K562 (cell line): ENCODE data around the gene CRPPA. TPM values are rescaled to one million over a fixed set of nuclear protein-coding genes. Genes with fewer than 3 reads are reported as not detected.

Experiments
- ATAC-seq: fragments of 200-7000 bp; cut with Tn5 transposase; 3 replicates; pipeline ENCODE4 v1.9.1; 2020; ENCODE audit warnings: moderate library complexity
- BruUV-seq: library from RNA; stranded (reverse); fragments of 400-500 nt; replicated peaks from 2 replicates; lab custom pipeline; 2021; lab: Mats Ljungman, UMichigan
- CTCF ChIA-PET: fragments of 300-600 bp; formaldehyde crosslinking; extraction: SDS; loops from one replicate; lab custom pipeline; 2021; ENCODE audit warnings: low intra/inter-chr PET ratio; lab: Yijun Ruan, JAX
- POLR2A ChIA-PET: fragments of 300-600, 350-650 bp; sonication (Branson Sonifier 250); formaldehyde crosslinking; extraction: SDS; loops from one replicate; lab custom pipeline; 2021; ENCODE audit warnings: antibody characterized with exemption, inconsistent platforms; lab: Yijun Ruan, JAX
- DNase-seq, 4 experiments: peaks; one replicate each; pipeline versions ENCODE4 v3.0.0 to v3.0.0-alpha.2; 2011 to 2018; ENCODE audit warnings: low spot score in 3 of 4, mixed read lengths in 3 of 4; ENCODE audit errors: extremely low read depth in 1 of 4
- FAIRE-seq: peaks from 2 replicates; lab custom pipeline; 2011; peaks lifted over from hg19 to GRCh38; lab: Jason Lieb, UNC
- H2AFZ ChIP-seq: 2 replicates; pipeline ENCODE4 v1.6.0; 2011; ENCODE audit warnings: low read depth, low read length, control low read depth, inconsistent platforms
- H3K27ac ChIP-seq: fragments of 200-600 bp; 3 replicates; pipeline ENCODE4 v1.8.0; 2011; ENCODE audit warnings: low read depth, mild to moderate bottlenecking, control low read depth, inconsistent platforms, low read length, moderate library complexity, mixed read lengths; ENCODE audit errors: extremely low read depth
- H3K27me3 ChIP-seq, 2 experiments: fragments of 300-600 bp in 1 of 2; 2 replicates in 1 of 2; 3 replicates in 1 of 2; pipeline versions ENCODE4 v1.6.0 to v1.8.0; 2011; ENCODE audit warnings: inconsistent platforms in 2 of 2, low read length in 2 of 2, mild to moderate bottlenecking in 1 of 2, mixed read lengths in 1 of 2, moderate library complexity in 1 of 2; ENCODE audit not compliant: control insufficient read depth in 2 of 2, insufficient read depth in 2 of 2
- H3K36me3 ChIP-seq: fragments of 300-600 bp; 3 replicates; pipeline ENCODE4 v1.8.0; 2011; ENCODE audit warnings: mild to moderate bottlenecking, low read length, inconsistent platforms; ENCODE audit not compliant: control insufficient read depth, insufficient read depth
- H3K4me1 ChIP-seq, 2 experiments: fragments of 200-600 bp in 1 of 2; replicated peaks in 1 of 2; 2 replicates in 1 of 2; 3 replicates in 1 of 2; pipeline versions ENCODE4 v1.5.1 to v1.8.0; 2011; ENCODE audit warnings: inconsistent platforms in 2 of 2, low read length in 2 of 2, mild to moderate bottlenecking in 1 of 2, mixed read lengths in 1 of 2, moderate library complexity in 1 of 2; ENCODE audit not compliant: control insufficient read depth in 2 of 2, insufficient read depth in 2 of 2
- H3K4me2 ChIP-seq: 2 replicates; pipeline ENCODE4 v1.6.1; 2011; ENCODE audit warnings: low read length, control low read depth, inconsistent platforms, mixed read lengths; ENCODE audit not compliant: insufficient read depth
- H3K4me3 ChIP-seq: fragments of 200-600 bp; sonication (generic), shearing (Covaris generic); 2 replicates; pipeline ENCODE4 v1.5.1; 2016; ENCODE audit warnings: control low read depth, inconsistent platforms
- H3K79me2 ChIP-seq: fragments of 200-600 bp; 3 replicates; pipeline ENCODE4 v1.8.0; 2011; ENCODE audit warnings: low read length, inconsistent platforms; ENCODE audit not compliant: control insufficient read depth, insufficient read depth
- H3K9ac ChIP-seq, 2 experiments: 2 replicates each; pipeline versions ENCODE4 v1.6.0 to v1.6.1; 2011; ENCODE audit warnings: low read depth in 2 of 2, low read length in 2 of 2, control low read depth in 1 of 2, inconsistent platforms in 1 of 2, mild to moderate bottlenecking in 1 of 2, mixed read lengths in 1 of 2; ENCODE audit not compliant: insufficient read depth in 1 of 2
- H3K9me1 ChIP-seq: one replicate; pipeline ENCODE4 v1.6.0; 2011; ENCODE audit warnings: inconsistent platforms, mild to moderate bottlenecking, low read length, moderate library complexity; ENCODE audit not compliant: control insufficient read depth, insufficient read depth
- H3K9me3 ChIP-seq: replicated peaks from 2 replicates; pipeline ENCODE4 v1.5.1; 2011; ENCODE audit warnings: low read depth, low read length, inconsistent platforms; ENCODE audit not compliant: control insufficient read depth, insufficient read depth
- H4K20me1 ChIP-seq: replicated peaks from 2 replicates; pipeline ENCODE4 v1.6.1; 2011; ENCODE audit warnings: low read length, inconsistent platforms, mixed read lengths; ENCODE audit not compliant: control insufficient read depth, insufficient read depth
- FOXM1 ChIP-seq, 2 experiments: fragments of 450-650 bp in 1 of 2; sonication (generic) in 1 of 2; formaldehyde crosslinking in 1 of 2; IDR thresholded peaks; 2 replicates each; pipeline versions ENCODE4 v1.6.1 to v1.9.0; 2017 to 2022; ENCODE audit warnings: low read depth in 2 of 2, mild to moderate bottlenecking in 2 of 2, missing genetic modification reagents in 1 of 2, moderate library complexity in 1 of 2
- NFATC3 ChIP-seq: fragments of 450-650 bp; IDR thresholded peaks from 2 replicates; pipeline ENCODE4 v1.6.1; 2017; ENCODE audit warnings: mild to moderate bottlenecking
- NFE2L1 ChIP-seq: fragments of 450-650 bp; IDR thresholded peaks from 2 replicates; pipeline ENCODE4 v1.6.1; 2016; ENCODE audit warnings: missing genetic modification characterization, low read depth, mild to moderate bottlenecking, missing compliant biosample characterization, moderate library complexity, borderline replicate concordance
- WGBS: fragments of 100-300 bp; shearing (Covaris generic); methylation state at CpG from one replicate; pipeline ENCODE4 v1.1.6; 2016; ENCODE audit warnings: low coverage, mixed read lengths; ENCODE audit not compliant: insufficient coverage; ENCODE audit errors: missing lambda C conversion rate; 5-methylcytosine and 5-hydroxymethylcytosine counted together
- in situ Hi-C: fragments of 300-500 bp; cut with MboI; formaldehyde crosslinking; loops from 4 replicates; pipeline ENCODE4 v1.15.0; 2018; ENCODE audit warnings: inconsistent platforms, mixed read lengths
- intact Hi-C: fragments of 100-400 bp; cut with micrococcal nuclease; formaldehyde crosslinking; loops from 2 replicates; pipeline ENCODE4 v1.14.2; 2022
- polyA plus RNA-seq, 8 experiments: library from polyadenylated mRNA; depleted of rRNA in 4 of 8; stranded (reverse) in 5 of 8; unstranded in 3 of 8; fragments of >200 nt; fragmentation: Nextera tagmentation in 2 of 8; fragmentation: Illumina TruSeq in 1 of 8; extraction: Ambion mirVana in 2 of 8; extraction: Trizol in 1 of 8; gene quantifications; 2 replicates each; pipeline versions ENCODE4 v1.2.1 to v1.2.3, GENCODE V29; 2011 to 2014; ENCODE audit warnings: inconsistent platforms in 1 of 8, missing spikeins in 1 of 8
- total RNA-seq, 7 experiments: library from RNA; depleted of rRNA in 6 of 7; stranded (reverse); fragments of >200 nt in 6 of 7; fragmentation: Illumina TruSeq in 2 of 7; extraction: Trizol in 2 of 7; gene quantifications; 2 replicates each; pipeline versions ENCODE4 v1.2.1 to v1.2.3, GENCODE V29; 2011 to 2021; ENCODE audit warnings: low replicate concordance in 1 of 7
- TF ChIP-seq, protein P1 (sequence below): fragments of 450-650 bp; conservative IDR thresholded peaks from 2 replicates; pipeline ENCODE4 v1.6.1; 2016; ENCODE audit warnings: missing genetic modification characterization, low read depth, mild to moderate bottlenecking, control low read depth, missing compliant biosample characterization
- TF ChIP-seq, protein P2 (sequence below): IDR thresholded peaks from 2 replicates; pipeline ENCODE4 v1.6.1; 2014; ENCODE audit warnings: antibody characterized with exemption
- TF ChIP-seq, protein P3 (sequence below): fragments of 450-650 bp; IDR thresholded peaks from 2 replicates; pipeline ENCODE4 v1.6.1; 2016; ENCODE audit warnings: borderline replicate concordance
- TF ChIP-seq, protein P4 (sequence below): fragments of 250-450 bp; sonication (Bioruptor Pico); IDR thresholded peaks from 2 replicates; pipeline ENCODE4 v1.6.1; 2021; ENCODE audit warnings: mild to moderate bottlenecking
- TF ChIP-seq, protein P5 (sequence below): fragments of 450-650 bp; IDR thresholded peaks from 2 replicates; pipeline ENCODE4 v1.6.1; 2016

CRPPA gene
- total and polyA plus RNA-seq, 9 of the 15 experiments (the other 6 are each of a cell fraction or from before 2014, with no cell fraction given) = 3.9 to 14.4 (median 7.8) TPM

DNA sequence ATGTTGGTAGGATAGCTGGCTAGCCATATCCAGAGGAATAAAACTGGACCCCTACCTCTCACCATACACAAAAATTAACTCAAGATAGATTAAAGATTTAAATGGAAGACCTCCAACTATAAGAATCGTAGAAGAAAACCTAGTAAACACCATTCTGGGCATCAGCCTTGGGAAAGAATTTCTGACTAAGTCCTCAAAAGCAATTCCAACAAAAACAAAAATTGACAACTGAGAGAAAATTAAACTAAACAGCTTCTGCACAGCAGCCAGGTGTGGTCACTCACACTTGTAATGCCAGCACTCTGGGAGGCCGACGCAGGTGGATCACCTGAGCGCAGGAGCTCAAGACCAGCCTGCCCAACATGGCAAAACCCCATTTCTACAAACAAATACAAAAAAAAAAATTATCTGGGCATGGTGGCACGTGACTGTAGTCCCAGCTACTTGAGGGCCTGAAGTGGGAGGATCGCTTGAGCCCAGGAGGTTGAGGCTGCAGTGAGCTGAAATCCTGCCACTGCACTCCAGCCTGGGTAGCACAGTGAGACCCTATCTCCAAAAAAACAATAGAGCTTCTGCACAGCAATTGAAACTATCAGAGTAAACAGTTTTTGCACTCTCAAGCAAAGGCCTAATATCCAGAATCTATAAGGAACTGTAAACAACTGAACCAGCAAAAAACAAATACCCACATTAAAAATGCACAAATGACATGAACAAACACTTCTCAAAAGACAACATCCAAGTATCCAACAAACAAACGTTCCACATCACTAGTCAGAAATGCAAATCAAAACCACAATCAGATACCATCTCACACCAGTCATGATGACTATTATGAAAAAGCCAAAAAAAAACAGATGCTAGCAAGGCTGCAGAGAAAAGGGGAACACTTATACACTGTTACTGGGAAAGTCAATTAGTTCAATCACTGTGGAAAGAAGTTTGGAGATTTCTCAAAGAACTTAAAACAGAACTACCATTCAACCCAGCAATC is 4.8 kb downstream of the CRPPA start (continued):
- TF ChIP-seq, protein P1, sequence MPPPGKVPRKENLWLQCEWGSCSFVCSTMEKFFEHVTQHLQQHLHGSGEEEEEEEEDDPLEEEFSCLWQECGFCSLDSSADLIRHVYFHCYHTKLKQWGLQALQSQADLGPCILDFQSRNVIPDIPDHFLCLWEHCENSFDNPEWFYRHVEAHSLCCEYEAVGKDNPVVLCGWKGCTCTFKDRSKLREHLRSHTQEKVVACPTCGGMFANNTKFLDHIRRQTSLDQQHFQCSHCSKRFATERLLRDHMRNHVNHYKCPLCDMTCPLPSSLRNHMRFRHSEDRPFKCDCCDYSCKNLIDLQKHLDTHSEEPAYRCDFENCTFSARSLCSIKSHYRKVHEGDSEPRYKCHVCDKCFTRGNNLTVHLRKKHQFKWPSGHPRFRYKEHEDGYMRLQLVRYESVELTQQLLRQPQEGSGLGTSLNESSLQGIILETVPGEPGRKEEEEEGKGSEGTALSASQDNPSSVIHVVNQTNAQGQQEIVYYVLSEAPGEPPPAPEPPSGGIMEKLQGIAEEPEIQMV = no peak
- no peak for TF ChIP-seq NFE2L1 (tag)

DNA sequence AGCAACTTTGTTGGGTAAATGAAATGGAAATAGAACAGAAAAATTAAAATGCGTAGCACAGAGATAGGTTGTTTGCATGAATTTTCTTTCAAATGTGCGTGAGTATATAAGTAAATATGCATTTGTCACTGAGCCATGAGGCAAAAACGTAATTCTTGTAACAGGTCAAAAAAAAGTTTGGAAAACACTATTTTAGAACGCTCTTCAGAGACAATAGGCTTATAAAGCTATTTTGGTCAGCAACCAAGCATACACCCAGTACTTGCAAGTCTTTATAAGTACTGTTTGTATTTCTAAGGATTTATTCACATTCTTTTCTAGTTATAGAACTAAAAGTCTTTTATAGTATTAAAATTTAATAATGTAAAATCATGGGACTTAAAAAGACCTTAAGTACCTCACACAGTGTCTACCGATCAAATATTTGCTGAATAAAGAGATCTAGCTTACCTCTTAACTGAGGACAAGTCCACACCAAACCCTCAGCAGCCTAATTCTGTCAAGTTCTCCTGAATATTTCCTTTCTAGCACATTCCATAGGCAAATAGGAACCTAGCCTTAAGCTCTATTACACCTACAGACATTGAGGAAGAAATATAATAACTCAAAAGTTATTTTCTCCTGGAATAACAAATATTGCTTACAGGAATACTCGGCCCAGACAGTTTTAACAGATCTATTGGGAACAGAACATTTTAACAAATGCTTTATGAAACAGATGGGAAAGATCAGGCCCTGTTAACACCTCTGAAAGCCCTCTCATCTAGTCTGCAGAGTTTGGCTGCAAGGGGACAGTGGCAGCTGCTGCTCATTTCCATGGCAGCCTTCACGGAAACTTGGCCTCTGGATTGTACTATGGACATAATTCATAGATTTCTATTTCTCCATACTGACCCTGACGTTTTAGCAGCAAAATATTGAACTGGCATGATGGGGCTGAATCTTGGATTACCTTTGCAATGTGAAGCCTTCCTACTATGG is 8.8 kb downstream of the CRPPA start:
- Histone ChIP-seq H4K20me1 (no peaks in the 10 kb centered on the region), H3K9me1 (no peaks in the 10 kb centered on the region), H3K27ac (no peak overlapping the region), H3K4me3 (no peak overlapping the region), H2AFZ (0 out of 2 replicates have a peak overlapping the region, but pooled peaks have one; percentile 7), H3K9me3 (no peaks in the 10 kb centered on the region; the same call in 1 of the 2 replicates), H3K4me2 (no peak overlapping the region), H3K79me2 (peaks cover 77% of the 10 kb centered on the region), H3K36me3 (no peaks in the 10 kb centered on the region; the same call in 2 of the 3 replicates), H3K9ac (no peak overlapping the region; a peak in 1 of 4 replicates), H3K27me3 (no peaks in the 10 kb centered on the region), H3K4me1 (peaks cover 5 to 29% of the 10 kb centered on the region in 2 experiments)
- FAIRE-seq = no peak
- no TSS peak for BruUV-seq
- no peak for DNase-seq
- ATAC-seq = peak; percentile 17; the same call in 1 of the 3 replicates
- intact Hi-C loops (no loop called here), in situ Hi-C loops (no loop called here)
- WGBS = 71% methylated on average over 8 of the region's 8 CpGs
- ChIA-PET CTCF (no interaction called here), POLR2A (interaction anchor here (1.0 to 1.1 kb wide), 2 partner anchors 22 to 148 kb away, joined by 3 to 9 read pairs; no protein-coding TSS in a partner anchor)
- TF ChIP-seq FOXM1 (IDR thresholded peaks at IDR 0.05; ENCODE audit: low read depth) (no peak), FOXM1 (CRISPR knock-in tag; IDR thresholded peaks at IDR 0.05; ENCODE audit: low read depth) (no peak), NFATC3 (no peak)
- TF ChIP-seq, protein P2, sequence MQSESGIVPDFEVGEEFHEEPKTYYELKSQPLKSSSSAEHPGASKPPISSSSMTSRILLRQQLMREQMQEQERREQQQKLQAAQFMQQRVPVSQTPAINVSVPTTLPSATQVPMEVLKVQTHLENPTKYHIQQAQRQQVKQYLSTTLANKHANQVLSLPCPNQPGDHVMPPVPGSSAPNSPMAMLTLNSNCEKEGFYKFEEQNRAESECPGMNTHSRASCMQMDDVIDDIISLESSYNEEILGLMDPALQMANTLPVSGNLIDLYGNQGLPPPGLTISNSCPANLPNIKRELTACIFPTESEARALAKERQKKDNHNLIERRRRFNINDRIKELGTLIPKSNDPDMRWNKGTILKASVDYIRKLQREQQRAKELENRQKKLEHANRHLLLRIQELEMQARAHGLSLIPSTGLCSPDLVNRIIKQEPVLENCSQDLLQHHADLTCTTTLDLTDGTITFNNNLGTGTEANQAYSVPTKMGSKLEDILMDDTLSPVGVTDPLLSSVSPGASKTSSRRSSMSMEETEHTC = no peak
- TF ChIP-seq, protein P3, sequence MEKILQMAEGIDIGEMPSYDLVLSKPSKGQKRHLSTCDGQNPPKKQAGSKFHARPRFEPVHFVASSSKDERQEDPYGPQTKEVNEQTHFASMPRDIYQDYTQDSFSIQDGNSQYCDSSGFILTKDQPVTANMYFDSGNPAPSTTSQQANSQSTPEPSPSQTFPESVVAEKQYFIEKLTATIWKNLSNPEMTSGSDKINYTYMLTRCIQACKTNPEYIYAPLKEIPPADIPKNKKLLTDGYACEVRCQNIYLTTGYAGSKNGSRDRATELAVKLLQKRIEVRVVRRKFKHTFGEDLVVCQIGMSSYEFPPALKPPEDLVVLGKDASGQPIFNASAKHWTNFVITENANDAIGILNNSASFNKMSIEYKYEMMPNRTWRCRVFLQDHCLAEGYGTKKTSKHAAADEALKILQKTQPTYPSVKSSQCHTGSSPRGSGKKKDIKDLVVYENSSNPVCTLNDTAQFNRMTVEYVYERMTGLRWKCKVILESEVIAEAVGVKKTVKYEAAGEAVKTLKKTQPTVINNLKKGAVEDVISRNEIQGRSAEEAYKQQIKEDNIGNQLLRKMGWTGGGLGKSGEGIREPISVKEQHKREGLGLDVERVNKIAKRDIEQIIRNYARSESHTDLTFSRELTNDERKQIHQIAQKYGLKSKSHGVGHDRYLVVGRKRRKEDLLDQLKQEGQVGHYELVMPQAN = no peak
- TF ChIP-seq, protein P4, sequence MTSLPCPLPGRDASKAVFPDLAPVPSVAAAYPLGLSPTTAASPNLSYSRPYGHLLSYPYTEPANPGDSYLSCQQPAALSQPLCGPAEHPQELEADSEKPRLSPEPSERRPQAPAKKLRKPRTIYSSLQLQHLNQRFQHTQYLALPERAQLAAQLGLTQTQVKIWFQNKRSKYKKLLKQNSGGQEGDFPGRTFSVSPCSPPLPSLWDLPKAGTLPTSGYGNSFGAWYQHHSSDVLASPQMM = no peak
- TF ChIP-seq, protein P5, sequence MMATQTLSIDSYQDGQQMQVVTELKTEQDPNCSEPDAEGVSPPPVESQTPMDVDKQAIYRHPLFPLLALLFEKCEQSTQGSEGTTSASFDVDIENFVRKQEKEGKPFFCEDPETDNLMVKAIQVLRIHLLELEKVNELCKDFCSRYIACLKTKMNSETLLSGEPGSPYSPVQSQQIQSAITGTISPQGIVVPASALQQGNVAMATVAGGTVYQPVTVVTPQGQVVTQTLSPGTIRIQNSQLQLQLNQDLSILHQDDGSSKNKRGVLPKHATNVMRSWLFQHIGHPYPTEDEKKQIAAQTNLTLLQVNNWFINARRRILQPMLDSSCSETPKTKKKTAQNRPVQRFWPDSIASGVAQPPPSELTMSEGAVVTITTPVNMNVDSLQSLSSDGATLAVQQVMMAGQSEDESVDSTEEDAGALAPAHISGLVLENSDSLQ = no peak
